GM18505 (cell line): ENCODE data around the gene ANGPTL1.
"Not testable (repeated sequence)": the region's sequence is repeated elsewhere in the genome, so short reads cannot be mapped to it uniquely, and the experiment has no call there.

Source experiments
- ATAC-seq: cut with Tn5 transposase; IDR thresholded peaks from one replicate; pipeline ENCODE4 v1.9.1; 2021; ENCODE audit not compliant: unreplicated experiment
- POLR2A ChIP-seq: IDR thresholded peaks from 4 replicates; pipeline ENCODE4 v1.6.1; 2011; ENCODE audit warnings: borderline replicate concordance; ENCODE audit not compliant: insufficient read depth, insufficient read length; ENCODE audit errors: extremely low read depth

ANGPTL1 gene

GRCh38 chr1:178881950-178882349 lies 11.1 kb upstream of the ANGPTL1 start:
- TF ChIP-seq POLR2A, result no peak
- ATAC-seq, result no peak

GRCh38 chr1:178877896-178878295 lies 7.0 kb upstream of the ANGPTL1 start:
- no peak for TF ChIP-seq POLR2A
- ATAC-seq, result no peak

GRCh38 chr1:178875936-178876335 lies 5.1 kb upstream of the ANGPTL1 start:
- no peak for ATAC-seq
- no peak for TF ChIP-seq POLR2A

- ATAC-seq, result no peak
- no peak for TF ChIP-seq POLR2A
These were observed 4.1 kb upstream of the ANGPTL1 start for GRCh38 chr1:178874966-178875365.

GRCh38 chr1:178871551-178872320 lies 859 bp upstream of the ANGPTL1 start:
- no peak for ATAC-seq
- no peak for TF ChIP-seq POLR2A

- TF ChIP-seq POLR2A, result no peak
- no peak for ATAC-seq
These were observed 656 bp downstream of the ANGPTL1 start for GRCh38 chr1:178870221-178870620.

- no peak for ATAC-seq
- no peak for TF ChIP-seq POLR2A
These were observed 1.7 kb downstream of the ANGPTL1 start for GRCh38 chr1:178869119-178869697.

GRCh38 chr1:178868706-178869105 lies 2.2 kb downstream of the ANGPTL1 start:
- ATAC-seq, result no peak
- no peak for TF ChIP-seq POLR2A

GRCh38 chr1:178867670-178868069 lies 3.2 kb downstream of the ANGPTL1 start:
- ATAC-seq, result no peak
- no peak for TF ChIP-seq POLR2A

GRCh38 chr1:178864326-178864725 lies 6.6 kb downstream of the ANGPTL1 start:
- no peak for TF ChIP-seq POLR2A

GRCh38 chr1:178862864-178863263 lies 8.0 kb downstream of the ANGPTL1 start:
- ATAC-seq, result no peak
- TF ChIP-seq POLR2A, result no peak

More at GRCh38 chr1:178864326-178864725, 6.6 kb downstream of the ANGPTL1 start:
- ATAC-seq, result no peak

- no peak for ATAC-seq
- no peak for TF ChIP-seq POLR2A
These were observed 8.5 kb downstream of the ANGPTL1 start for GRCh38 chr1:178862416-178862815.

- TF ChIP-seq POLR2A, result no peak
- ATAC-seq, result no peak
These were observed 13.8 kb downstream of the ANGPTL1 start for GRCh38 chr1:178857126-178857525.

- ATAC-seq, result no peak
- no peak for TF ChIP-seq POLR2A
These were observed 21.0 kb downstream of the ANGPTL1 start for GRCh38 chr1:178849918-178850317.

- not testable (repeated sequence) for ATAC-seq
These were observed 23.0 kb downstream of the ANGPTL1 start for GRCh38 chr1:178847919-178848318.
